Midbrain (tissue), 1 donor: ENCODE measurements around the gene CD37.
"Not testable (repeated sequence)": the region's sequence is repeated elsewhere in the genome, so short reads cannot be mapped to it uniquely, and the experiment has no call there.

Source experiments
- DNase-seq: peaks from one replicate; lab custom pipeline; 2025; lab: John Stamatoyannopoulos, UW

The CD37 gene

GRCh38 chr19:49335071-49335783, at the start of gene CD37:
CD37 (plus strand) TSS chr19:49335406; CDS start chr19:49335541, 135 bp downstream.
- no peak for DNase-seq

- no peak for DNase-seq
Observed at GRCh38 chr19:49287141-49287770, 48.0 kb upstream of the CD37 start.

- DNase-seq = not testable (repeated sequence)
Observed at GRCh38 chr19:49288205-49288604, 47.0 kb upstream of the CD37 start.

- not testable (repeated sequence) for DNase-seq
Observed at GRCh38 chr19:49289286-49289685, 45.9 kb upstream of the CD37 start.

GRCh38 chr19:49290517-49290916, 44.7 kb upstream of the CD37 start:
- no peak for DNase-seq

DNA sequence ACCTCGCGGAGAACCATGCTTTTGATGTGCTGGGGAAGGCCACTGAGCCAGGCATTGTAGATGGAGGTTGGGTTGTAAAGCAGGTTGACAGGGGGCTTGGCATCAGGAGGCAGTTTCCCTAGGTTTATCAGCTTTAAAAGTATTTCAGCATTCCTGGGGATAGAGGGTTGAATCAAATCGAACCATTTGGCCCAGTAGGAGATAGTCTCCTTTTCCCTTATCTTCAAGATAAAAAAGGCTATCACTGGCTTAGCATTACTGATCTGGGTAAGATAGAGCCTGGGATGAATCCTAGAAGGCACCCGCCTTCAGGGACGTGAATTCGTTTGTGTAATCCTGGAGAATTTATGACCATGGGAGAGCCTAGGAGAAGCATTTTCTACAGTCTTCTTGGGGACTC, 40.8 kb upstream of the CD37 start:
- DNase-seq = no peak

GRCh38 chr19:49295208-49295880, 39.9 kb upstream of the CD37 start:
- no peak for DNase-seq

GRCh38 chr19:49297403-49297802, 37.8 kb upstream of the CD37 start:
- DNase-seq = no peak

DNA sequence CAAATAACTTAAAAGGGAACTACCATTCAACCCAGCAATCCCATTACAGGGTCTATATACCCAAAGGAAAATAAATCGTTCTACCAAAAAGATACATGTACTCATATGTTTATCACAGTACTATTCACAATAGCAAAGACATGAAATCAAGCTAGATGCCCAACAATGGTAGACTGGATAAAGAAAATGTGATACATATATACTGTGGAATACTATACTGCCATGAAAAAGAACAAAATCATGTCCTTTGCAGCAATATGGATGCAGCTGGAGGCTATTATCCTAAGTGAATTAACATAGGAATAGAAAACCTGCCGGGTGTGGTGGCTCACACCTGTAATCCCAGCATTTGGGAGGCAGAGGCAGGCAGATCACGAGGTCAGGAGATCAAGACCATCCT, 36.6 kb upstream of the CD37 start:
- DNase-seq = not testable (repeated sequence)

- DNase-seq = peak; percentile 40
Observed at GRCh38 chr19:49301165-49301865, 33.9 kb upstream of the CD37 start.

DNA sequence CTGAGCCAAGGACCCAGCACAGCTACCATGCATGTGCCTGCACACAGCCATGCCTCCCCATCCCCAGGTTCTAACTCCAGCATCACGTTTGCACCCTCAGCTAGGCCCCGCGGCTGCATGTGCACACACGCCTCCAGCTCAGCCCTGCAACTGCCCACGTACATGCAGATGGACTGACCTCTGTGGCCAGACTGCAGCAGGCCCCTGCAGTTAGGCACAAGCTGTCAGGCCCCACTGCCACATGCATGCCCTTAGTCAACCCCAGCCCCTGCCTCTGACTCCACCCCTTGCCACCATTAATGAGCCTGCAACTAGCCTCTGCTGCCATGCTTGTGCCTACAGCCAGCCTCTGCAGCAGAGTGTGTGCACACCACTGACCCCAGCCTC, 33.3 kb upstream of the CD37 start:
- DNase-seq = no peak

- not testable (repeated sequence) for DNase-seq
Observed at GRCh38 chr19:49306734-49307133, 28.5 kb upstream of the CD37 start.

DNA sequence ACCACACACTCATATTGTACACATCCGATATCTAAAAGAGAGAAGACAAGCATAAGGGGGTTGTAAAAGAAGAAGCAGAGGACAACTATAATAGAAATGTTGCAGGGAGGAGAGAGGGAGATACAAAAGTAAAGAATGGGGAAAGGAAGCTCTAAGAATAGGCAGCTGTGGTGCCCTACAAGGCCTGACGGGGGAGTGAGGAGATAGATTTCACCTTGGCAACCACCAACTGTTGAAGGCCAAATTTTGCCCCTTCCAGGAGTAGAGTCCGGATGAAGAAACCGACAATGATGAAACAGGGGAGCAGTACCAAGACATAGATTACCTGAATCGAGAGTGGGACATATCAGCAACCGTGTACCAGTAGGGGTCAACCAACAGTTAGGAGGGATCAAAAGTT, 26.1 kb upstream of the CD37 start:
- DNase-seq = no peak

DNA sequence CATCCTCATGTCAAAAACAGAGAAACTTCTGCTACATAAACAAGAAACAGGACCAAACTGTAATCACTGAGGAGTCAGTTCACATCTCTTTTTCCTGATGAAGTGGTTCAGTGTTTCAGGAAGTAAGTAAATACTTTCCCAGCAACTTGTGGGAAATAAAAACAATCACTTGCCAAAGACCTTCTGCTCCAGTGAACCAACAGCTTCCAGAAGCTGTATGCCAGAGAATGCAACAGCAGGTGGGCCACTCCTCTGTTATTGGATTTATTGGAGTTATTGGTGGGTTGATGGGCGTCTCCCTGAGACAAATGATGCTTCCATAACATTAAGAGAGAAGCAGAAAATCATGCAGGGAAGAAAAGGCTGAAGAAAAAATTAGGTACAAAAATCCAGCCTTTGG, 20.1 kb upstream of the CD37 start:
- DNase-seq = no peak

DNA sequence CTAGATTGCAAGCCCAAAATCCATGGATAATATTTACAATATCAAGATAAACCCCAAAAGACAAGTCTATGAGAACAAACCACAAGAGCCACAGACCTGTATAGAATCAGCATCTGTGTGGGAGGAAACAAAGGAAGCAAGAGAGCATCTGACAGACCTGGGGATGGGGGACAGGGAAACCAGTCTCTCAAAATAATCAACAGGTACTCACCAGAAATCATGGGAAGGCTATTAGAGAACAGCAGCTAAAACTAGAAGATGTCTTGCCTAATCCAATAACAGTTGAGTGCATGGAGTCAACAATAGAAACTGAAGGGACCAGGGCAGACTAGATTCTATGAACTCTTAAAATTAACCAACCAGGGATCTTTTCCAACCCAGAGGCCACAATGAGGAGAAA, 18.9 kb upstream of the CD37 start:
- DNase-seq = no peak

DNA sequence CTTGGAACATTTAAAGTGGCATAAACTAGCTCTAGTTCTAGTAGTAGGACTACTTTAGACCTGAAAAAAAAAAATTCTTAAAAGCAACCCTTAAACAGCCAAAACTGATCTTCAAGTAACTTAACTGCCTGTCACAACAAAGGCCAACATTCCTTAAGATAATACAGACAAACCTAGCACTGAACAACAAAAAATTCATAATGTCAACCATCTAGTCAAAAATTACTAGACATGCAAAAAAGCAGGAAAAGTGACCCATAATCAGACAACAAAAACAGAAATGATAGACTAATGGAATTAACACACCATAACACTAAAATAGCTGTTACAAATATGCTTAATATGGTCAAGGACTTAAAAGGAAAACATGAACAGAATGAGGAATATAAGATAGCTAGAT, 16.9 kb upstream of the CD37 start:
- no peak for DNase-seq

DNA sequence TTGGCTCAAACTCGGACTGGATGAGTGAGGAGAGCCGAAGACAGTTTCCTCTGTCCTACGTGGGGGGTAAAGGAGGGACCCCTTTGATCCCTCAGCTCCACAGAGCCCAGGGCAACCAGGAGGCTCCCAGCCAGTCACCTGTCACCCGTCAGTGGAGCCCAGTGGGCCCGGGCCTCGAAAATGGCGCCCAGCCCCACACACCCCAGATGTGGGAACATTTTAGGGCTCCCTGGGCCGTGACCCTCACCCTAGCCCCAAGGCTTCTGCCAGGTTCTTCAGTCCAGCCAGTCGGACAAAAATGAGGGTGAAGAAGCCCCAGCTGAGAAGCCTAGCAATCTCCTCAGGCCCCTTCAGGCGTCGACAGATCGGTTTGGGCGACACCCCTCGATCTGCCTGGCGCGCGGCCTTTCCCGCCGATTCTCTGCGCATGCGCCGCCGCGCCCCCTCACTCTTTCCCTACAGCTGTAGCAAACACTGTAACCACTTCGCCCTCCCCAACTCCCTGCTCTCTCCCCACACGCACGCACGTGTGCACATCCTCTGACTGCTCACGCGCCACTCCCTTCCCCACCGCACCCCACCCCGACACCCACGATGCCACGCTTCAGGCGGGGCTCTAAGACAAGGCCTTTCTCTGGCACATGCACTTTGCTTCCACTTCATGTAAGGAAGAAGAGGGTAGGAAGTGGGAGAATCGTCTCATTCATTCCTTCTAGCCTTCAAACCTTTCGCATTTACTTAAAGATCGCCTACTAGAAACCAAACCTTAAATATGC, 10.2 kb upstream of the CD37 start, which contains the start of gene SLC6A16:
Gene SLC6A16 (minus strand): TSS at position 391 of the 776 bp plus-strand sequence. CDS start 13,844 bp downstream, outside the sequence.
- no peak for DNase-seq

- not testable (repeated sequence) for DNase-seq
Observed at GRCh38 chr19:49325756-49326155, 9.4 kb upstream of the CD37 start.

- DNase-seq = no peak
Observed at GRCh38 chr19:49326165-49326704, 9.0 kb upstream of the CD37 start.

GRCh38 chr19:49327878-49328544, 7.2 kb upstream of the CD37 start:
- DNase-seq = no peak

DNA sequence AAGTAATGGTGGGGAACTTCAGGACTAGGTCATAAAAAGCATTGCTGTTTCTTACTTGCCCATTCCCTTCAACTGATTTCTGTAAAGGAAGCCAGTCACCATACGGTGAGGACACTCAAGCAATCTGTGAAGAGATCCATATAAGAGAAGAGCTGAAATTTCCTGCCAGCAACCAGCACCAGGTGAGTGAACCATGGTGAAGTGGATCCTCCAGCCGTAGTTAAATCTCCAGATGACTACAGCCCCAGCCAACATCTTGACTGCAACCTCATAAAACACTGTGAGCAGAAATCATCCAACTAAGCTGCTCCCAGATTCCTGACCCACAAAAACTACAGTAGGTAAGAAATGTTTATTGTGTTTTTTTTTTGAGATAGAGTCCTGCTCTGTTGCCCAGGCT, 6.5 kb upstream of the CD37 start:
- DNase-seq = no peak
